Measurements from ENCODE around the gene KIF5C.

KIF5C gene

GRCh38 chr2:149061133-149061745, 186.2 kb downstream of the KIF5C start:
- Histone ChIP-seq H3K27me3 (no peaks in the 10 kb centered on the region), H3K36me3 (no peaks in the 10 kb centered on the region), H3K4me1 (no peaks in the 10 kb centered on the region), H3K9me3 (no peaks in the 10 kb centered on the region), H4K20me1 (no peaks in the 10 kb centered on the region), H3K4me3 (no peak overlapping the region), H3K9ac (no peak overlapping the region), H3K4me2 (no peak overlapping the region), H3K27ac (no peak overlapping the region)
- TF ChIP-seq Cebpa-rat (IDR thresholded peaks at IDR 0.05): no peak

- H3K4me3 ChIP-seq: no peak overlapping the region
- no peak for TF ChIP-seq Cebpa-rat (IDR thresholded peaks at IDR 0.05)
- H3K9me3 ChIP-seq: no peaks in the 10 kb centered on the region
- H3K4me2 ChIP-seq: no peak overlapping the region
- no peaks in the 10 kb centered on the region for H4K20me1 ChIP-seq
- no peak overlapping the region for H3K9ac ChIP-seq
- H3K27ac ChIP-seq: no peak overlapping the region
- no peaks in the 10 kb centered on the region for H3K4me1 ChIP-seq
- no peaks in the 10 kb centered on the region for H3K36me3 ChIP-seq
- no peaks in the 10 kb centered on the region for H3K27me3 ChIP-seq
Observed at GRCh38 chr2:149062531-149062930, 187.5 kb downstream of the KIF5C start.

- H4K20me1 ChIP-seq: no peaks in the 10 kb centered on the region
- H3K9ac ChIP-seq: no peak overlapping the region
- no peak for TF ChIP-seq Cebpa-rat (IDR thresholded peaks at IDR 0.05)
Observed at GRCh38 chr2:149063177-149063576, 188.2 kb downstream of the KIF5C start.

GRCh38 chr2:149064365-149064841, 189.4 kb downstream of the KIF5C start:
- peaks cover 3% of the 10 kb centered on the region for H3K4me1 ChIP-seq
- TF ChIP-seq Cebpa-rat (IDR thresholded peaks at IDR 0.05): no peak
- no peaks in the 10 kb centered on the region for H3K36me3 ChIP-seq
- no peak overlapping the region for H3K4me3 ChIP-seq
- H3K4me2 ChIP-seq: no peak overlapping the region
- no peak overlapping the region for H3K27ac ChIP-seq
- H3K9me3 ChIP-seq: no peaks in the 10 kb centered on the region
- H3K27me3 ChIP-seq: no peaks in the 10 kb centered on the region
- H3K9ac ChIP-seq: no peak overlapping the region
- no peaks in the 10 kb centered on the region for H4K20me1 ChIP-seq

More at GRCh38 chr2:149063177-149063576, 188.2 kb downstream of the KIF5C start:
- Histone ChIP-seq H3K4me1 (no peaks in the 10 kb centered on the region), H3K4me2 (no peak overlapping the region), H3K9me3 (no peaks in the 10 kb centered on the region), H3K27ac (no peak overlapping the region), H3K36me3 (no peaks in the 10 kb centered on the region), H3K27me3 (no peaks in the 10 kb centered on the region), H3K4me3 (no peak overlapping the region)

GRCh38 chr2:149064856-149065630, 190.0 kb downstream of the KIF5C start:
- Histone ChIP-seq H3K36me3 (no peaks in the 10 kb centered on the region), H3K9ac (no peak overlapping the region), H3K4me2 (no peak overlapping the region), H3K4me3 (no peak overlapping the region), H3K4me1 (peaks cover 8% of the 10 kb centered on the region), H3K27me3 (no peaks in the 10 kb centered on the region), H3K9me3 (no peaks in the 10 kb centered on the region), H4K20me1 (no peaks in the 10 kb centered on the region), H3K27ac (no peak overlapping the region)
- TF ChIP-seq Cebpa-rat (IDR thresholded peaks at IDR 0.05): no peak

- no peak overlapping the region for H3K27ac ChIP-seq
Observed at GRCh38 chr2:149068225-149068995, 193.4 kb downstream of the KIF5C start.

GRCh38 chr2:149068996-149069888, 194.2 kb downstream of the KIF5C start:
- Histone ChIP-seq H3K9ac (no peak overlapping the region), H3K27ac (no peak overlapping the region), H3K4me1 (peaks cover 8% of the 10 kb centered on the region), H3K27me3 (no peaks in the 10 kb centered on the region), H3K4me2 (peak overlapping the region; percentile 27), H4K20me1 (no peaks in the 10 kb centered on the region), H3K4me3 (no peak overlapping the region), H3K36me3 (no peaks in the 10 kb centered on the region), H3K9me3 (no peaks in the 10 kb centered on the region)
- TF ChIP-seq Cebpa-rat (IDR thresholded peaks at IDR 0.05): no peak

More at GRCh38 chr2:149068225-149068995, 193.4 kb downstream of the KIF5C start:
- Histone ChIP-seq H3K9me3 (no peaks in the 10 kb centered on the region), H4K20me1 (no peaks in the 10 kb centered on the region), H3K27me3 (no peaks in the 10 kb centered on the region), H3K4me2 (no peak overlapping the region), H3K4me3 (no peak overlapping the region), H3K36me3 (no peaks in the 10 kb centered on the region), H3K4me1 (peaks cover 8% of the 10 kb centered on the region), H3K9ac (no peak overlapping the region)
- TF ChIP-seq Cebpa-rat (IDR thresholded peaks at IDR 0.05): no peak

- Histone ChIP-seq H3K9me3 (no peaks in the 10 kb centered on the region), H3K4me3 (no peak overlapping the region)
Observed at GRCh38 chr2:149070681-149071320, 195.8 kb downstream of the KIF5C start.

GRCh38 chr2:149075105-149075504, 200.1 kb downstream of the KIF5C start:
- no peak for TF ChIP-seq Cebpa-rat (IDR thresholded peaks at IDR 0.05)
- no peaks in the 10 kb centered on the region for H3K27me3 ChIP-seq
- no peaks in the 10 kb centered on the region for H4K20me1 ChIP-seq
- no peaks in the 10 kb centered on the region for H3K9me3 ChIP-seq
- H3K9ac ChIP-seq: no peak overlapping the region
- H3K27ac ChIP-seq: no peak overlapping the region
- H3K4me2 ChIP-seq: no peak overlapping the region
- H3K4me3 ChIP-seq: no peak overlapping the region
- H3K4me1 ChIP-seq: peaks cover 5% of the 10 kb centered on the region; the same call in 1 of the 2 replicates
- no peaks in the 10 kb centered on the region for H3K36me3 ChIP-seq

More at GRCh38 chr2:149070681-149071320, 195.8 kb downstream of the KIF5C start:
- Histone ChIP-seq H3K4me2 (no peak overlapping the region), H3K36me3 (no peaks in the 10 kb centered on the region), H3K27me3 (no peaks in the 10 kb centered on the region), H4K20me1 (no peaks in the 10 kb centered on the region), H3K27ac (no peak overlapping the region), H3K4me1 (peaks cover 8% of the 10 kb centered on the region), H3K9ac (no peak overlapping the region)
- no peak for TF ChIP-seq Cebpa-rat (IDR thresholded peaks at IDR 0.05)
